Thyroid gland (tissue), 4 donors: ENCODE measurements around the gene PPIE.

Experiments
- POLR2A ChIP-seq, 2 donors: fragments of 450-650 bp; IDR thresholded peaks; one replicate each; pipeline ENCODE4 v1.6.1; 2017; ENCODE audit warnings: antibody characterized with exemption in 2 of 2, mild to moderate bottlenecking in 2 of 2, moderate library complexity in 1 of 2
- TF ChIP-seq, protein P1 (sequence below), 6 experiments: fragments of 200-600 bp in 3 of 6; fragments of 450-650 bp in 3 of 6; sonication (generic) in 3 of 6; IDR thresholded peaks; one replicate each; pipeline ENCODE4 v1.5.1; 2016 to 2019; ENCODE audit warnings: antibody characterized with exemption in 6 of 6, mild to moderate bottlenecking in 2 of 6, inconsistent platforms in 1 of 6, moderate library complexity in 1 of 6

DNA sequence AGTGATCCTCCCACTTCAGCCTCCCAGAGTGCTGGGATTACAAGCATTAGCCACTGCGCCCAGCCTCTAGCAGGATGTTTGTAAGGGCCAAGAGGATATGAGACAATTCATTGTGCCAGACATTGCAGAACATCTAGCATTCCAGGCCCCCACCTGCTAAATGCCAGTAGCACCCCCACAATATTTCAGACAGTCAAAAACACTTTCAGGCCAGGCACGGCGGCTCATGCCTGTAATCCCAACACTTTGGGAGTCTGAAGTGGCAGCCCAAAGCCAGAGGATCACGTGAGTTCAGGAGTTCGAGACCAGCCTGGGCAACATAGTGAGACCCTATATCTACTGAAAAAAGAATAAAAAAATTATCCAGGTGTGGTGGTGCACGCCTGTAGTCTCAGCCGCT lies 12.9 kb downstream of the PPIE start:
- TF ChIP-seq, protein P1, sequence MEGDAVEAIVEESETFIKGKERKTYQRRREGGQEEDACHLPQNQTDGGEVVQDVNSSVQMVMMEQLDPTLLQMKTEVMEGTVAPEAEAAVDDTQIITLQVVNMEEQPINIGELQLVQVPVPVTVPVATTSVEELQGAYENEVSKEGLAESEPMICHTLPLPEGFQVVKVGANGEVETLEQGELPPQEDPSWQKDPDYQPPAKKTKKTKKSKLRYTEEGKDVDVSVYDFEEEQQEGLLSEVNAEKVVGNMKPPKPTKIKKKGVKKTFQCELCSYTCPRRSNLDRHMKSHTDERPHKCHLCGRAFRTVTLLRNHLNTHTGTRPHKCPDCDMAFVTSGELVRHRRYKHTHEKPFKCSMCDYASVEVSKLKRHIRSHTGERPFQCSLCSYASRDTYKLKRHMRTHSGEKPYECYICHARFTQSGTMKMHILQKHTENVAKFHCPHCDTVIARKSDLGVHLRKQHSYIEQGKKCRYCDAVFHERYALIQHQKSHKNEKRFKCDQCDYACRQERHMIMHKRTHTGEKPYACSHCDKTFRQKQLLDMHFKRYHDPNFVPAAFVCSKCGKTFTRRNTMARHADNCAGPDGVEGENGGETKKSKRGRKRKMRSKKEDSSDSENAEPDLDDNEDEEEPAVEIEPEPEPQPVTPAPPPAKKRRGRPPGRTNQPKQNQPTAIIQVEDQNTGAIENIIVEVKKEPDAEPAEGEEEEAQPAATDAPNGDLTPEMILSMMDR (IDR thresholded peaks at IDR 0.05): no peak
- no peak for TF ChIP-seq POLR2A (IDR thresholded peaks at IDR 0.05)
